CD4-positive, alpha-beta T cell (primary cell): Measurements from ENCODE around the gene PRR14. TPM values are rescaled to one million over a fixed set of nuclear protein-coding genes. Genes with fewer than 3 reads are reported as not detected.

Experiments
- ATAC-seq: fragments of 200-7000 bp; cut with Tn5 transposase; one replicate; pipeline ENCODE4 v1.10.0; 2022; ENCODE audit warnings: mild to moderate bottlenecking; ENCODE audit not compliant: poor library complexity
- CTCF ChIA-PET: fragments of 350-600 bp; sonication (Branson Sonifier 250); formaldehyde crosslinking; loops from one replicate; lab custom pipeline; 2021; ENCODE audit warnings: antibody characterized with exemption, inconsistent platforms; lab: Charles Lee
- POLR2A ChIA-PET: fragments of 350-600 bp; sonication (Branson Sonifier 250); formaldehyde crosslinking; loops from one replicate; lab custom pipeline; 2021; ENCODE audit warnings: antibody characterized with exemption, inconsistent platforms; lab: Charles Lee
- DNase-seq, 14 experiments: peaks; one replicate each; pipeline ENCODE4 v3.0.0-alpha.2; 2013 to 2020; ENCODE audit warnings: mixed read lengths in 2 of 14
- H3K27ac ChIP-seq, 2 donors: one replicate each; pipeline versions ENCODE4 v1.5.1 to v1.7.0; 2013; ENCODE audit warnings: low read length in 2 of 2, low read depth in 1 of 2, mild to moderate bottlenecking in 1 of 2
- H3K27me3 ChIP-seq, 2 experiments: 1 replicate in 1 of 2; 2 replicates in 1 of 2; pipeline versions ENCODE4 v1.6.1 to v1.7.0; 2013; ENCODE audit warnings: low read length in 2 of 2, control low read depth in 1 of 2, mild to moderate bottlenecking in 1 of 2, moderate library complexity in 1 of 2; ENCODE audit not compliant: insufficient read depth in 2 of 2, control insufficient read depth in 1 of 2
- H3K36me3 ChIP-seq: one replicate; pipeline ENCODE4 v1.6.1; 2013; ENCODE audit warnings: low read length, control low read depth; ENCODE audit not compliant: insufficient read depth
- H3K4me1 ChIP-seq: one replicate; pipeline ENCODE4 v1.6.1; 2013; ENCODE audit warnings: low read length, control low read depth; ENCODE audit not compliant: insufficient read depth
- H3K4me3 ChIP-seq: one replicate; pipeline ENCODE4 v1.5.1; 2013; ENCODE audit warnings: mild to moderate bottlenecking, low read length, moderate library complexity
- H3K9me3 ChIP-seq, 2 experiments: 1 replicate in 1 of 2; 2 replicates in 1 of 2; pipeline versions ENCODE4 v1.6.1 to v1.7.0; 2013; ENCODE audit warnings: low read length in 2 of 2, mild to moderate bottlenecking in 2 of 2, control low read depth in 1 of 2, moderate library complexity in 1 of 2; ENCODE audit not compliant: control insufficient read depth in 1 of 2, insufficient read depth in 1 of 2
- H3K27ac Mint-ChIP-seq: one replicate; pipeline ENCODE4 v1.8.0; 2020; ENCODE audit warnings: mixed read lengths
- H3K27me3 Mint-ChIP-seq: one replicate; pipeline ENCODE4 v1.8.0; 2021; ENCODE audit warnings: mixed read lengths
- H3K36me3 Mint-ChIP-seq: one replicate; pipeline ENCODE4 v1.8.0; 2021; ENCODE audit warnings: low read depth, mixed read lengths
- H3K4me1 Mint-ChIP-seq: one replicate; pipeline ENCODE4 v1.8.0; 2021; ENCODE audit warnings: low read depth, mixed read lengths
- H3K4me3 Mint-ChIP-seq: one replicate; pipeline ENCODE4 v1.8.0; 2020; ENCODE audit warnings: mild to moderate bottlenecking, mixed read lengths
- H3K9me3 Mint-ChIP-seq: one replicate; pipeline ENCODE4 v1.8.0; 2020; ENCODE audit warnings: mixed read lengths
- intact Hi-C, 2 experiments: fragments of 100-400 bp; cut with DNase I in 1 of 2; cut with micrococcal nuclease in 1 of 2; formaldehyde crosslinking; loops; one replicate each; pipeline versions ENCODE4 v1.15.1 to v1.9.0; 2023 to 2025; cut with DNase I, micrococcal nuclease
- total RNA-seq, 174 experiments: library from RNA in 2 of 174; stranded (reverse) in 2 of 174; gene quantifications; one replicate each; pipeline ENCODE4 v1.2.3 and lab custom pipeline; 2021 to 2026
- TF ChIP-seq, protein P1 (sequence below): fragments of 200-600 bp; IDR thresholded peaks from one replicate; pipeline ENCODE4 v1.8.0; 2022; ENCODE audit warnings: antibody characterized with exemption, mild to moderate bottlenecking

Gene PRR14
- total RNA-seq, 2 experiments from 2014 or later: 50.2 to 51.7 TPM

DNA sequence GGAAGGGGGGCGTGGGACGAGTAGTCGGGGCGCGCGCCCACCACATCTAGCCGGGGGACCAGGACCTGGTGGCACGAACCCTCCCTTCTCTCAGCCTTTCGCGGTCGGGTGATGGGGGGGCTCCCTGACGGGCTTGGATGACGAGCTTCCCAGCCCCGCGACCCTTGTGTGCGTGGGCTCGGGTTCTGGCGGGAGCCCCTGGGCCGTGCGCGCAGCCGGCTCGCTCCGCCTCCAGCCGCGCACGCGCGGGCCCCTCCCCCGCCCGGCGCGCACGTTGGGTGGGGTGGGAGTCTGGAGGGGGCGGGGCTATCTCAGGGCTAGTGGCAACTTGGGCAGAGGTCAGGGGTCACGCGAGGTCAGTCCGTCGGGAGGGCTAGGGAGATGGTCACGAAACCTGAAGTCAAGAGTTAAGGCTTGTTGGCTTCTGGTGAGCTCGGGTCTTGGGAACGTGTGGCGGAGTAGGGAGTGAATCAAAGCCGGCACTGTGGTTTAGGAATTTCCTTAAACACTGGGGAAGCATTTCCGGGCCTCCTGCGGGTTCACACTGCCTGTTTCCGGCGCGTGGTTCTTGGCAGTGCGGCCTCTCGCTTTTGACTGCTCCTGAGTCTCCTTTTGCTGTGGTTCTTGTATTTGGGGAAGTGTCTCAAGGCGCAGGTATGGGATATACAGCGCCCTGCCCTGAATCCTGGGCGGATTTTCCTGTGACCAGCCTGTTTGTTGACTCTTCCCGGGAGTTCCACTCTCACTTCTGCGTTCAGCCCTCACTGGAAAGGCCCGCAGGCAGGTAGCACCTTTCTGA lies 48.3 kb downstream of the PRR14 start, which contains the start of gene SRCAP:
TSS of gene SRCAP (plus strand) at position 356 of the 799 bp plus-strand sequence. CDS start 1,654 bp downstream, outside the sequence.
- Mint-ChIP-seq H3K36me3 (peaks cover 52% of the 10 kb centered on the region), H3K4me3 (peak within 1 kb of the TSS; percentile 98), H3K9me3 (no peaks in the 10 kb centered on the region), H3K4me1 (peaks cover 29% of the 10 kb centered on the region), H3K27me3 (no peaks in the 10 kb centered on the region), H3K27ac (peak within 1 kb of the TSS; percentile 100)
- peak within 1 kb of the TSS; percentile 97 for H3K4me3 ChIP-seq
- DNase-seq (peak; percentile 62 to 89 (median 78)), ATAC-seq (peak; percentile 15)
- H3K9me3 ChIP-seq: no peaks in the 10 kb centered on the region
- TF ChIP-seq, protein P1, sequence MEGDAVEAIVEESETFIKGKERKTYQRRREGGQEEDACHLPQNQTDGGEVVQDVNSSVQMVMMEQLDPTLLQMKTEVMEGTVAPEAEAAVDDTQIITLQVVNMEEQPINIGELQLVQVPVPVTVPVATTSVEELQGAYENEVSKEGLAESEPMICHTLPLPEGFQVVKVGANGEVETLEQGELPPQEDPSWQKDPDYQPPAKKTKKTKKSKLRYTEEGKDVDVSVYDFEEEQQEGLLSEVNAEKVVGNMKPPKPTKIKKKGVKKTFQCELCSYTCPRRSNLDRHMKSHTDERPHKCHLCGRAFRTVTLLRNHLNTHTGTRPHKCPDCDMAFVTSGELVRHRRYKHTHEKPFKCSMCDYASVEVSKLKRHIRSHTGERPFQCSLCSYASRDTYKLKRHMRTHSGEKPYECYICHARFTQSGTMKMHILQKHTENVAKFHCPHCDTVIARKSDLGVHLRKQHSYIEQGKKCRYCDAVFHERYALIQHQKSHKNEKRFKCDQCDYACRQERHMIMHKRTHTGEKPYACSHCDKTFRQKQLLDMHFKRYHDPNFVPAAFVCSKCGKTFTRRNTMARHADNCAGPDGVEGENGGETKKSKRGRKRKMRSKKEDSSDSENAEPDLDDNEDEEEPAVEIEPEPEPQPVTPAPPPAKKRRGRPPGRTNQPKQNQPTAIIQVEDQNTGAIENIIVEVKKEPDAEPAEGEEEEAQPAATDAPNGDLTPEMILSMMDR: no peak
- H3K27me3 ChIP-seq: no peaks in the 10 kb centered on the region
- peak within 1 kb of the TSS; percentile 100 for H3K27ac ChIP-seq
- ChIA-PET CTCF (interaction anchor here (1.0 kb wide), 1 partner anchor 269 kb away, joined by 3 read pairs; the partner anchor contains the start of gene DCTPP1), POLR2A (interaction anchor here (0.5 to 2.7 kb wide), 13 partner anchors 16 to 375 kb away, joined by 3 to 10 read pairs (median 4); partner anchors contain the start of genes DCTPP1, FBRS, PHKG2 and PRR14)
- peaks cover 34% of the 10 kb centered on the region for H3K36me3 ChIP-seq
- peaks cover 31% of the 10 kb centered on the region for H3K4me1 ChIP-seq
- intact Hi-C loops: loop anchor here (1.0 to 10.0 kb wide), 10 partner anchors 41 to 704 kb away; partner anchors contain the start of genes FBRS (in 2 of the 2), HIRIP3 (in 1 of the 2), INO80E (in 1 of the 2) and PHKG2 (in 1 of the 2)

- TF ChIP-seq, protein P1: no peak
- Mint-ChIP-seq H3K9me3 (no peaks in the 10 kb centered on the region), H3K36me3 (peaks cover 59% of the 10 kb centered on the region), H3K27me3 (no peaks in the 10 kb centered on the region), H3K4me3 (peak overlapping the region; percentile 97), H3K4me1 (peaks cover 28% of the 10 kb centered on the region), H3K27ac (peak overlapping the region; percentile 100)
- no peak for DNase-seq
- Histone ChIP-seq H3K27me3 (no peaks in the 10 kb centered on the region), H3K4me3 (peak overlapping the region; percentile 97), H3K36me3 (peaks cover 41% of the 10 kb centered on the region), H3K27ac (peak overlapping the region; percentile 63 to 100), H3K4me1 (peaks cover 29% of the 10 kb centered on the region), H3K9me3 (no peaks in the 10 kb centered on the region)
- ATAC-seq: no peak
- ChIA-PET CTCF (interaction anchor here (1.0 kb wide), 1 partner anchor 270 kb away, joined by 3 read pairs; the partner anchor contains the start of gene DCTPP1), POLR2A (interaction anchor here (0.5 to 1.3 kb wide), 10 partner anchors 16 to 374 kb away, joined by 3 to 10 read pairs (median 4); partner anchors contain the start of genes FBRS, PHKG2, PRR14 and ZNF668)
- intact Hi-C loops: loop anchor here in 1 of 2 experiments (5.0 to 10.0 kb wide), 5 partner anchors 48 to 705 kb away; partner anchors contain the start of genes HIRIP3, INO80E, PHKG2 and ZNF688
Observed at GRCh38 chr16:30699615-30700099, 48.9 kb downstream of the PRR14 start.

- no peak for DNase-seq
- Mint-ChIP-seq H3K36me3 (peaks cover 63% of the 10 kb centered on the region), H3K4me1 (peaks cover 28% of the 10 kb centered on the region), H3K27ac (peak overlapping the region; percentile 100), H3K27me3 (no peaks in the 10 kb centered on the region), H3K4me3 (no peak overlapping the region), H3K9me3 (no peaks in the 10 kb centered on the region)
- Histone ChIP-seq H3K9me3 (no peaks in the 10 kb centered on the region), H3K4me1 (peaks cover 29% of the 10 kb centered on the region), H3K27ac (no peak overlapping the region), H3K27me3 (no peaks in the 10 kb centered on the region), H3K4me3 (no peak overlapping the region), H3K36me3 (peaks cover 49% of the 10 kb centered on the region)
- no peak for ATAC-seq
- TF ChIP-seq, protein P1: no peak
- ChIA-PET CTCF (interaction anchor here (0.6 to 1.5 kb wide), 2 partner anchors 72 to 225 kb away, joined by 4 to 5 read pairs; no protein-coding TSS in a partner anchor), POLR2A (no interaction called here)
- intact Hi-C loops: no loop called here
Observed at GRCh38 chr16:30700491-30700890, 49.7 kb downstream of the PRR14 start.
